GM19035 (cell line): ENCODE data around the gene SHISAL1.
"Not testable (repeated sequence)": the region's sequence is repeated elsewhere in the genome, so short reads cannot be mapped to it uniquely, and the experiment has no call there.

Experiments
- ATAC-seq: cut with Tn5 transposase; IDR thresholded peaks from one replicate; pipeline ENCODE4 v1.9.1; 2021; ENCODE audit not compliant: unreplicated experiment

Gene SHISAL1

GRCh38 chr22:44329179-44329796 lies 16.5 kb upstream of the SHISAL1 start:
- no peak for ATAC-seq

- no peak for ATAC-seq
Observed at GRCh38 chr22:44328762-44329161, 16.0 kb upstream of the SHISAL1 start.

GRCh38 chr22:44328326-44328725 lies 15.6 kb upstream of the SHISAL1 start:
- no peak for ATAC-seq

GRCh38 chr22:44326491-44326885 lies 13.7 kb upstream of the SHISAL1 start:
- no peak for ATAC-seq

GRCh38 chr22:44325718-44326490 lies 13.2 kb upstream of the SHISAL1 start:
- no peak for ATAC-seq

- not testable (repeated sequence) for ATAC-seq
Observed at GRCh38 chr22:44323140-44323790, 10.5 kb upstream of the SHISAL1 start.

GRCh38 chr22:44319685-44320084 lies 6.9 kb upstream of the SHISAL1 start:
- ATAC-seq, result no peak

GRCh38 chr22:44318751-44319150 lies 6.0 kb upstream of the SHISAL1 start:
- no peak for ATAC-seq

GRCh38 chr22:44317886-44318637 lies 5.3 kb upstream of the SHISAL1 start:
- no peak for ATAC-seq

GRCh38 chr22:44317123-44317444 lies 4.3 kb upstream of the SHISAL1 start:
- ATAC-seq, result no peak

GRCh38 chr22:44316393-44317122 lies 3.8 kb upstream of the SHISAL1 start:
- ATAC-seq, result no peak

GRCh38 chr22:44314425-44315067 lies 1.8 kb upstream of the SHISAL1 start:
- ATAC-seq, result no peak

GRCh38 chr22:44313385-44314006 lies 745 bp upstream of the SHISAL1 start:
- no peak for ATAC-seq

GRCh38 chr22:44311855-44312170 lies 938 bp downstream of the SHISAL1 start:
- no peak for ATAC-seq

- ATAC-seq, result no peak
Observed at GRCh38 chr22:44311104-44311854, 1.5 kb downstream of the SHISAL1 start.

- ATAC-seq, result no peak
Observed at GRCh38 chr22:44309647-44310046, 3.1 kb downstream of the SHISAL1 start.

- ATAC-seq, result no peak
Observed at GRCh38 chr22:44309137-44309536, 3.6 kb downstream of the SHISAL1 start.

- ATAC-seq, result no peak
Observed at GRCh38 chr22:44307509-44308169, 5.1 kb downstream of the SHISAL1 start.

- no peak for ATAC-seq
Observed at GRCh38 chr22:44305888-44306287, 6.9 kb downstream of the SHISAL1 start.
